HFF-Myc (cell line): ENCODE results near the gene RNF32.

Source experiments
- DNase-seq: peaks from one replicate; pipeline ENCODE4 v3.0.0-alpha.2; 2011; ENCODE audit warnings: low read depth; ENCODE audit errors: extremely low read depth
- H3K4me3 ChIP-seq: replicated peaks from 2 replicates; pipeline ENCODE4 v1.5.1; 2011; ENCODE audit warnings: low read depth, mild to moderate bottlenecking, control low read depth, low read length
- TF ChIP-seq, protein P1 (sequence below): IDR thresholded peaks from 2 replicates; pipeline ENCODE4 v1.5.1; 2012; ENCODE audit warnings: mild to moderate bottlenecking, low read depth, low read length, control low read depth; ENCODE audit errors: missing control alignments

Gene RNF32

DNA sequence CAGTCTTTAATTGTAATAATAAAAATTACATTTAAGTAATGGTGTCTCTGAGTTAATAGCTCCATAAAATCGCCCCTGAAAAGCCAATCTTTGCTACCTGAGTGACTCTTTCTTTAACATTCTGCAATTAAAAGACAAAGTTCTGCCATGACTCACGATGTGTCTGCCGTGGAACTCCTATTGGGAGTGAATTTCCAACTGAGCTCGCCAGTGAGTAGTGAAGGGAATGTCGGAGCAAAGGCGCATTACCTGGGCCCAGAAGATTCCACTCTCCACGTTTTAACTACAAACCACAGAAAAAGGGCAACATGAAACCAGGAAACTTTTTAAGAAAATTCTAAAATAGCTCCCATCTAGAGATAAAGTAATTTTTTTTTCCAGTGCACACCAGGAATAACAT, 36.9 kb upstream of the RNF32 start:
- no peak overlapping the region for H3K4me3 ChIP-seq
- TF ChIP-seq, protein P1, sequence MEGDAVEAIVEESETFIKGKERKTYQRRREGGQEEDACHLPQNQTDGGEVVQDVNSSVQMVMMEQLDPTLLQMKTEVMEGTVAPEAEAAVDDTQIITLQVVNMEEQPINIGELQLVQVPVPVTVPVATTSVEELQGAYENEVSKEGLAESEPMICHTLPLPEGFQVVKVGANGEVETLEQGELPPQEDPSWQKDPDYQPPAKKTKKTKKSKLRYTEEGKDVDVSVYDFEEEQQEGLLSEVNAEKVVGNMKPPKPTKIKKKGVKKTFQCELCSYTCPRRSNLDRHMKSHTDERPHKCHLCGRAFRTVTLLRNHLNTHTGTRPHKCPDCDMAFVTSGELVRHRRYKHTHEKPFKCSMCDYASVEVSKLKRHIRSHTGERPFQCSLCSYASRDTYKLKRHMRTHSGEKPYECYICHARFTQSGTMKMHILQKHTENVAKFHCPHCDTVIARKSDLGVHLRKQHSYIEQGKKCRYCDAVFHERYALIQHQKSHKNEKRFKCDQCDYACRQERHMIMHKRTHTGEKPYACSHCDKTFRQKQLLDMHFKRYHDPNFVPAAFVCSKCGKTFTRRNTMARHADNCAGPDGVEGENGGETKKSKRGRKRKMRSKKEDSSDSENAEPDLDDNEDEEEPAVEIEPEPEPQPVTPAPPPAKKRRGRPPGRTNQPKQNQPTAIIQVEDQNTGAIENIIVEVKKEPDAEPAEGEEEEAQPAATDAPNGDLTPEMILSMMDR, result no peak
- no peak for DNase-seq

DNA sequence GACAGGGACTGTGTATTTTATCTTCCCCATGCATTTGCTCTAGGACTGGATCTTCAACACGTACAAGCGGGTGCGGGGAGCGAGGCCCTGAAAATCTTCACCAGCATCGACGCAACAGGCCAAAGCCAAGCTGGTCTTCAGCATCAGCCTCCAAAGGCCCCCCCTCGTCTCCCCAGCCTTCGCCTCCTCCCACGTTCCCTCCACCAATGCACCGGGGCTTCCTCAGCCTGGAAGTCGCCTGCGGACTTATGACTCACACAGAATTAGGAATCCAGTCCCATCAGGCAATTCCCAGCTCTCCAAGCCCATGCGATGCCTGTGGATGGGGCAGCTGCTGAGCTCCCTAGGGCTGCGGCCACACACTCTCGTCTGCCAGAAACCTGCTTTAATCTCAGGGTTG, 36.3 kb upstream of the RNF32 start:
- TF ChIP-seq, protein P1, result no peak
- H3K4me3 ChIP-seq, result no peak overlapping the region
- DNase-seq, result peak; percentile 1

DNA sequence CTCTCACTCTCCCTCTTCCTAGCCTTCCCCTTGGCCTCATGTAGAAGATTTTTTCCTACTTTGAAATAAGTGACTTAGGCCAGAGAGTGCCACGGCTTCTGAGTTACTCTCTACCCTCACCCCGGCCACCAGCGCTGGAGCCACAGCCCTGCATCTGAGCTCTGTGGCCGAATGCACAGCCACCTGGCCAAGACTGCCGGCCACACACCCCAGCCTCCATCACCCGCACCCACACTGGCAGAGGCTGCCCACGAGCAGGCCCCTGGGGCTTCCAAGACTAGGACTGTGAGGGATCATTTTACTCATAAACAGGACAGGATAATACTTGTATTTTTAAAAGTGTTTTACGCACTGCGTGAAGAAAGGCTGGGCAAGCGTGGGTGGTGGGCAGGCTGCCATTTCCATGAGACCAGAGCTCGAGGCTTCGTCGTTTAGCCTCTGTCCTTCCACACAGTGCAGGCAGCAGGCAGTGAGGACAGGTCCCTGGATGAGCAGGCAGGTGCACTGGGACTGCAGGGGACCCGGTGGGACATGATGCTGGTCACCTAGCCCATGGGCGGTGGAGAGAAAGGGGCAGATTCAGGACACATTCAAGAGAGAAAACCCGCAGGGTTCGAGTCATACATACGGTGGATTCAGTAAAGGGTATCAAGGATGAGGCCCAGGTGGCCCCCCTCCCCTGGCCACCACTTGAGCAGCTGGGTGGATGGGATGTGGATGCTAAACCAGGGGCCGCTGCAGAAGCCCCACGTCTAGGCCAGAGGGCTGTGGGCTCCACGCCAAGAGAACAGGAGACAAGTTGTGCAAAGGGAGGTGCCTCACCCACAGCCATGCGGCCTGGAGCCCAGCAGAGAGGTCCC, 35.5 kb upstream of the RNF32 start:
- DNase-seq, result no peak
- H3K4me3 ChIP-seq, result no peak overlapping the region
- TF ChIP-seq, protein P1, result no peak

DNA sequence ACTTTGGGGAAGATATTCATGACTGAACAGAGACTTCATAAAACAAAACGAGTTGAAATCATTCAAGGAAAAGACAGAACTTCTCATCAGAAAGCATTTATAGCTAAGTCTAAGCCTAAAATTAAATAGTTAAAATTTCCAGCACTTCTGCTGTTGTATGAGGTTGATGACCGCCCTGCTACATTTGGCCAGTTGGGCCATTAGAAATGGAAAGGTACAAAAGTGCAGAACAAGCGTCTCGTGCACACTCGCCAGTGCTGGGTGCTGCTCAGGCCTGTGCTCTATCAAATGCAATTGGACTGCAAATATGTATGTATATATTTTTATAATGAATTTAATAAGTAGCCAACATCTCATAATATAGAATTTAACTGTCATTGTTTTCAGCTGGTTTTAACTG, 34.4 kb upstream of the RNF32 start:
- no peak overlapping the region for H3K4me3 ChIP-seq

DNA sequence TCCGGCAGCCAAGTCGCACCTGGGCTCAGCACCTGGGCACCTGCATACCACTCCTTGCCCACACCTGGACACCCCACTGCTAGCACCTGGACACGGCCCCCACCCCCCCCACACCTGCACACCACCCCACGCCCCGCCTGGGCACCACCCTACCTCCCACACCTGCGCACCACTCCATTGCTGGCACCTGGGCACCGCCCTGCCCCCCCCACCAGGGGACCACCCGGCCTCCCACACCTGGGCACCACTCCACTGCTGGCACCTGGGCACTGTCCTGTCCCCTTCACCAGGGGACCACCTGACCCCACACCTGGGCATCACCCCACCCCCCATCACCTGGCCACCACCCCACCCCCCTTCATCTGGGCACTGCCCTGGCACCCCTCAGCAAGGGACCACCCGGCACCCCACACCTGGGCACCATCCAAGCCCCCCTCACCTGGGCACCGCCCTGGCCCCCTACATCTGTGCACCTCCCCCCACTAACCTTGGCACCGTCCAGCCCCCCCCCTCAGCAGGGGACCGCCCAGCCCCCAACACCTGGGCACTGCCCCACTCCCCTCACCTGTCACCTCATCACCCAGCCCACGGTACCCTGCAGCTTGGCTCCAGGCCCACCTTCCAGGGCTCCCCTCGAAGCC, 33.8 kb upstream of the RNF32 start:
- TF ChIP-seq, protein P1, result no peak
- DNase-seq, result no peak
- H3K4me3 ChIP-seq, result no peak overlapping the region

More for the DNA sequence above, 34.4 kb upstream of the RNF32 start:
- TF ChIP-seq, protein P1, result no peak
- DNase-seq, result no peak

DNA sequence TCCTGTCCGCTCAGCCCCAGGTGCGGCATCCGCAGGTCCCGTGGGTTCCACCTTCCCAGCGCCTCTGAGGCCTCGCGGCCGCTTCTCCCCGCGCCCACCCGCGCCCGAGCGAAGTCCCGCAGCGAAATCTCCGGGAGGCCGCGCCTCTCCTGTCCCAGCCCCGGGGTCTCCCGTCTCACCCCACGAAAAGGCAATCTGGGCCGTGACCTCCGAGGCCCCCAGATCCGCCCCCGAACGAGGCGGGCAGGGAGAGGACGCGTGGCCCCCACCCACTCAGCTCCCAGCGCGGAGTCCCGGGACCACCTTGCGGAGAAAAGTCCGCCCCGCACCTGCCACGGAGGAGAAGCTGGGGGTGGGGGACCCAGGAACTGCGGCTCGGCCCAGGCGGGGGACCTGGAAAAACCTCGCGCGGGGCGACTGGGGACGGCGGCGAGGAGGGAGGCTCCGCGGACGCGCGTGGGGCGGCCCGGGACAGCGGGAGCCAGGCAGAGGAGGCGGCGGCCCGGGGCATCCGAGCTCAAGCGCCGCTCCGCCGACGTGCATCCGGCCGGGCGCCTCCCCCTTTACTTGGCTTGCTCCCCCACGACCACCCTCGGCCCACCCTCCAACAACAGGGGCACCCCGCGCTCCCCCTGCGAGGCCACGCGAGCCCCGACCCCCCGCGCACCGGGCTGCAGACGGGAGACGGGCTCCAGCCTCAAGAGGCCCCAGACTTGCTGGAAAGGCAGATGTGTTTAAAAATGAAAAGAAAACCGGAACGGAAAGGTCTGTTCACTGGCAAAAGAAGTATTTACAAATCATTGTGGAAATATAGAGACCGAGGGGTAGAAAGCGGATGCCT, 33.0 kb upstream of the RNF32 start:
- no peak overlapping the region for H3K4me3 ChIP-seq
- TF ChIP-seq, protein P1, result no peak

More for the DNA sequence above, 33.0 kb upstream of the RNF32 start:
- no peak for DNase-seq
